H1 (cell line): ENCODE measurements around the gene ARAP2. TPM values are rescaled to one million over a fixed set of nuclear protein-coding genes. Genes with fewer than 3 reads are reported as not detected.

Experiments used
- CTCF ChIA-PET: fragments of 300-600 bp; sonication (Branson Sonifier 250); formaldehyde crosslinking; loops from one replicate; lab custom pipeline; 2021; ENCODE audit not compliant: partially characterized antibody; lab: Charles Lee
- POLR2A ChIA-PET: fragments of 300-600 bp; sonication (Branson Sonifier 250); formaldehyde crosslinking; loops from one replicate; lab custom pipeline; 2021; ENCODE audit warnings: inconsistent platforms; ENCODE audit not compliant: partially characterized antibody; lab: Charles Lee
- DNase-seq, 2 experiments: peaks; one replicate each; pipeline versions ENCODE4 v3.0.0 to v3.0.0-alpha.2; 2010 to 2022; ENCODE audit warnings: low spot score in 2 of 2, low read depth in 1 of 2, mixed read lengths in 1 of 2
- FAIRE-seq: peaks from 2 replicates; lab custom pipeline; 2011; peaks lifted over from hg19 to GRCh38; lab: Jason Lieb, UNC
- H2AFZ ChIP-seq: 2 replicates; pipeline ENCODE4 v1.8.1; 2012; ENCODE audit warnings: low read length, inconsistent platforms
- H2AK5ac ChIP-seq: 2 replicates; pipeline ENCODE4 v1.6.1; 2013; ENCODE audit warnings: low read depth, low read length
- H2BK120ac ChIP-seq: replicated peaks from 2 replicates; pipeline ENCODE3; 2013; ENCODE audit warnings: low read depth, low read length, inconsistent platforms
- H2BK12ac ChIP-seq: 2 replicates; pipeline ENCODE4 v1.6.1; 2013; ENCODE audit warnings: low read depth, low read length
- H2BK15ac ChIP-seq: 2 replicates; pipeline ENCODE4 v1.6.1; 2013; ENCODE audit warnings: low read length
- H2BK20ac ChIP-seq: 2 replicates; pipeline ENCODE4 v1.6.1; 2013; ENCODE audit warnings: low read length
- H2BK5ac ChIP-seq: 2 replicates; pipeline ENCODE4 v1.6.1; 2013; ENCODE audit warnings: low read depth, low read length
- H3K14ac ChIP-seq: 2 replicates; pipeline ENCODE4 v1.6.1; 2013; ENCODE audit warnings: inconsistent platforms; ENCODE audit not compliant: insufficient read length
- H3K18ac ChIP-seq: 2 replicates; pipeline ENCODE4 v1.6.1; 2013; ENCODE audit warnings: low read length; ENCODE audit errors: extremely low read depth
- H3K23ac ChIP-seq: 2 replicates; pipeline ENCODE4 v1.6.1; 2013; ENCODE audit warnings: inconsistent platforms; ENCODE audit not compliant: insufficient read length
- H3K23me2 ChIP-seq: 2 replicates; pipeline ENCODE4 v1.6.1; 2013; ENCODE audit warnings: low read depth, low read length
- H3K27ac ChIP-seq: 2 replicates; pipeline ENCODE4 v1.6.1; 2011; ENCODE audit warnings: low read depth, low read length, inconsistent platforms
- H3K27me3 ChIP-seq, 4 experiments: replicated peaks in 1 of 4; 1 replicate in 1 of 4; 2 replicates in 3 of 4; pipeline versions ENCODE4 v1.6.1 to v1.8.1; 2011 to 2013; ENCODE audit warnings: low read length in 3 of 4, mild to moderate bottlenecking in 3 of 4, inconsistent platforms in 2 of 4, mixed read lengths in 2 of 4, moderate library complexity in 1 of 4; ENCODE audit not compliant: control insufficient read depth in 3 of 4, insufficient read depth in 3 of 4; ENCODE audit errors: extremely low read depth in 1 of 4
- H3K36me3 ChIP-seq, 4 experiments: 2 replicates each; pipeline versions ENCODE4 v1.6.1 to v1.8.1; 2011 to 2013; ENCODE audit warnings: mild to moderate bottlenecking in 4 of 4, low read length in 3 of 4, moderate library complexity in 2 of 4, control low read depth in 1 of 4, inconsistent platforms in 1 of 4; ENCODE audit not compliant: insufficient read depth in 4 of 4, control insufficient read depth in 2 of 4
- H3K4ac ChIP-seq: replicated peaks from 2 replicates; pipeline ENCODE3; 2013; ENCODE audit warnings: low read length, low read depth, mixed read lengths, inconsistent platforms; ENCODE audit not compliant: insufficient read length
- H3K4me1 ChIP-seq, 4 experiments: replicated peaks in 1 of 4; 1 replicate in 1 of 4; 2 replicates in 3 of 4; pipeline versions ENCODE4 v1.6.1 to v1.8.1; 2011 to 2013; ENCODE audit warnings: low read length in 3 of 4, inconsistent platforms in 2 of 4, mixed read lengths in 1 of 4; ENCODE audit not compliant: insufficient read depth in 4 of 4, control insufficient read depth in 3 of 4
- H3K4me2 ChIP-seq, 2 experiments: 2 replicates each; pipeline versions ENCODE4 v1.6.1 to v1.8.1; 2011 to 2013; ENCODE audit warnings: low read depth in 2 of 2, low read length in 2 of 2, control low read depth in 1 of 2, inconsistent platforms in 1 of 2, mild to moderate bottlenecking in 1 of 2; ENCODE audit not compliant: insufficient read depth in 1 of 2
- H3K4me3 ChIP-seq, 4 experiments: fragments of 200-600, 300-600 bp in 1 of 4; sonication (generic), shearing (Covaris generic), sonication (Bioruptor Twin) in 1 of 4; 2 replicates each; pipeline versions ENCODE4 v1.5.1 to v1.8.1; 2011 to 2016; ENCODE audit warnings: low read length in 4 of 4, low read depth in 3 of 4, control low read depth in 2 of 4, inconsistent platforms in 2 of 4, mild to moderate bottlenecking in 2 of 4, mixed read lengths in 1 of 4, moderate library complexity in 1 of 4; ENCODE audit not compliant: insufficient read depth in 2 of 4; ENCODE audit errors: extremely low read depth in 1 of 4
- H3K56ac ChIP-seq: replicated peaks from 2 replicates; pipeline ENCODE3; 2013; ENCODE audit warnings: low read depth, mild to moderate bottlenecking, mixed read lengths, low read length, inconsistent platforms; ENCODE audit not compliant: insufficient read length
- H3K79me1 ChIP-seq: 2 replicates; pipeline ENCODE4 v1.6.1; 2013; ENCODE audit warnings: low read depth, low read length, control low read depth
- H3K79me2 ChIP-seq, 2 experiments: 2 replicates each; pipeline versions ENCODE4 v1.6.1 to v1.8.1; 2012 to 2013; ENCODE audit warnings: low read length in 2 of 2, mild to moderate bottlenecking in 2 of 2, inconsistent platforms in 1 of 2; ENCODE audit not compliant: insufficient read depth in 2 of 2, control insufficient read depth in 1 of 2
- H3K9ac ChIP-seq, 4 experiments: replicated peaks in 1 of 4; 1 replicate in 1 of 4; 2 replicates in 3 of 4; pipeline versions ENCODE4 v1.6.1 to v1.8.1; 2011 to 2013; ENCODE audit warnings: low read depth in 3 of 4, low read length in 3 of 4, control low read depth in 2 of 4, mild to moderate bottlenecking in 2 of 4, moderate library complexity in 2 of 4, inconsistent platforms in 1 of 4; ENCODE audit errors: extremely low read depth in 1 of 4
- H3K9me3 ChIP-seq, 2 experiments: 2 replicates each; pipeline versions ENCODE4 v1.6.1 to v1.8.1; 2012 to 2013; ENCODE audit warnings: mild to moderate bottlenecking in 2 of 2, moderate library complexity in 2 of 2, control low read depth in 1 of 2, inconsistent platforms in 1 of 2, low read depth in 1 of 2, low read length in 1 of 2, mixed read lengths in 1 of 2; ENCODE audit not compliant: insufficient read depth in 2 of 2
- H4K20me1 ChIP-seq, 2 experiments: replicated peaks in 1 of 2; 2 replicates each; pipeline versions ENCODE3 to v1.8.1; 2011 to 2013; ENCODE audit warnings: inconsistent platforms in 2 of 2, low read length in 2 of 2, mild to moderate bottlenecking in 1 of 2; ENCODE audit not compliant: insufficient read depth in 2 of 2, control insufficient read depth in 1 of 2
- H4K5ac ChIP-seq: 2 replicates; pipeline ENCODE4 v1.6.1; 2013; ENCODE audit warnings: low read length, low read depth, mixed read lengths, inconsistent platforms; ENCODE audit not compliant: insufficient read length
- H4K8ac ChIP-seq: 2 replicates; pipeline ENCODE4 v1.8.0; 2013; ENCODE audit warnings: mild to moderate bottlenecking, moderate library complexity, low read length, inconsistent platforms; ENCODE audit not compliant: insufficient read depth; ENCODE audit errors: extremely low read depth
- H4K91ac ChIP-seq: replicated peaks from 2 replicates; pipeline ENCODE3; 2013; ENCODE audit warnings: low read length, mixed read lengths, inconsistent platforms; ENCODE audit not compliant: insufficient read length
- GABPA ChIP-seq: IDR thresholded peaks from 2 replicates; pipeline ENCODE4 v1.6.1; 2011; ENCODE audit warnings: mild to moderate bottlenecking, low read length, moderate library complexity, borderline replicate concordance; ENCODE audit not compliant: insufficient read depth
- GTF2F1 ChIP-seq: IDR thresholded peaks from 2 replicates; pipeline ENCODE4 v1.6.1; 2012; ENCODE audit warnings: low read depth, low read length, improper control_type of control experiment, borderline replicate concordance
- NANOG ChIP-seq: IDR thresholded peaks from 2 replicates; pipeline ENCODE4 v1.6.1; 2011; ENCODE audit warnings: low read length, low read depth, mild to moderate bottlenecking, inconsistent platforms; ENCODE audit not compliant: insufficient read depth, poor library complexity, severe bottlenecking
- PHF8 ChIP-seq: fragments of 200-600 bp; sonication (generic); conservative IDR thresholded peaks from 2 replicates; pipeline ENCODE4 v1.7.1; 2012; ENCODE audit warnings: low read depth, mild to moderate bottlenecking, inconsistent platforms, low read length, moderate library complexity
- RAD21 ChIP-seq, 2 experiments: IDR thresholded peaks in 1 of 2; conservative IDR thresholded peaks in 1 of 2; 2 replicates each; pipeline ENCODE4 v1.6.1; 2011; ENCODE audit warnings: low read depth in 2 of 2, low read length in 2 of 2, improper control_type of control experiment in 1 of 2, inconsistent platforms in 1 of 2, mild to moderate bottlenecking in 1 of 2, moderate library complexity in 1 of 2
- RFX5 ChIP-seq: IDR thresholded peaks from 2 replicates; pipeline ENCODE4 v1.6.1; 2011; ENCODE audit warnings: low read depth, low read length, improper control_type of control experiment, borderline replicate concordance
- SP2 ChIP-seq: IDR thresholded peaks from 2 replicates; pipeline ENCODE4 v1.6.1; 2012; ENCODE audit warnings: mild to moderate bottlenecking, low read length, inconsistent platforms
- SP4 ChIP-seq: IDR thresholded peaks from 2 replicates; pipeline ENCODE4 v1.6.1; 2012; ENCODE audit warnings: low read length, inconsistent platforms
- SRF ChIP-seq: IDR thresholded peaks from 2 replicates; pipeline ENCODE4 v1.6.1; 2011; ENCODE audit warnings: mild to moderate bottlenecking, low read depth, low read length, moderate library complexity
- WGBS, 2 experiments: shearing (Covaris generic) in 1 of 2; methylation state at CpG; one replicate each; pipeline versions ENCODE4 v1.1.6 to v1.1.7; 2013 to 2015; ENCODE audit warnings: low lambda C conversion rate in 2 of 2, mixed read lengths in 2 of 2, inconsistent platforms in 1 of 2, low coverage in 1 of 2, missing lambda C conversion rate in 1 of 2; ENCODE audit not compliant: insufficient replicate concordance in 2 of 2, insufficient coverage in 1 of 2, insufficient read length in 1 of 2; ENCODE audit errors: extremely low coverage in 1 of 2, missing lambda C conversion rate in 1 of 2; 5-methylcytosine and 5-hydroxymethylcytosine counted together
- polyA plus RNA-seq, 7 experiments: library from polyadenylated mRNA; depleted of rRNA in 3 of 7; stranded (reverse) in 5 of 7; unstranded in 2 of 7; fragments of >200 nt in 5 of 7; fragments of 200-250 nt in 2 of 7; gene quantifications; 1 replicate in 5 of 7; 2 replicates in 1 of 7; 4 replicates in 1 of 7; pipeline versions ENCODE4 v1.2.1 to v1.2.3, GENCODE V29; 2011 to 2013; ENCODE audit warnings: missing spikeins in 2 of 7, mixed read lengths in 2 of 7
- total RNA-seq: library from RNA; stranded (reverse); fragmentation: NEBNext Ultra II Directional; extraction: Animal tissue kit (Norgen Biotek cat#: 25700); gene quantifications from 2 replicates; pipeline ENCODE4 v1.2.1, GENCODE V29; 2021
- TF ChIP-seq, protein P1 (sequence below): IDR thresholded peaks from 2 replicates; pipeline ENCODE4 v1.6.1; 2011; ENCODE audit warnings: low read length, improper control_type of control experiment

Gene ARAP2
- total and polyA plus RNA-seq, 2 of the 8 experiments (the other 6 are each of a cell fraction or from before 2014, with no cell fraction given) = 0.15 to 2.3 TPM

DNA sequence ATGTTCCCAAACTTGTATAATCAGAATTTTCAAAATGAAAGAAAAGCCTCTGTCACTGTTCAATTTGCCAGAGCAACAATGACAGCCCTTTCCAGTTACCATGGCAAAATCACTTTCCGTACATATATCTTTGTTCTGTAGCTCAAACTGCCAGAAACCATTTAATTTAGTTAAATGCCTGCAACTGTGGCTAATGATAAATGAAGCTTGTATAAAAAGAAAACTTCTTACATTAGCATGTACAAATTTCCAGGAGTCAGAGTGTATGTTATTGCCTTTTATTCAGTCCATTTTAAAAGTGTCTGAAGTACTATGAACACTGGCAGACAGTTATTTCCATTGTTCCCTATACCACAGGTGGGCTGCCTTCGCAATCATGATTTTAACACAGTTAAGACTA lies 30.3 kb downstream of the ARAP2 start:
- Histone ChIP-seq H3K4me1 (no peaks in the 10 kb centered on the region), H2AFZ (no peak overlapping the region), H3K18ac (no peak overlapping the region), H3K79me2 (no peaks in the 10 kb centered on the region), H3K27me3 (no peaks in the 10 kb centered on the region), H2BK20ac (no peak overlapping the region), H3K36me3 (no peaks in the 10 kb centered on the region), H3K23ac (no peak overlapping the region), H4K5ac (no peak overlapping the region), H3K14ac (no peak overlapping the region), H3K23me2 (no peaks in the 10 kb centered on the region), H2AK5ac (no peak overlapping the region), H3K79me1 (no peaks in the 10 kb centered on the region), H3K27ac (no peak overlapping the region), H4K8ac (no peak overlapping the region), H2BK12ac (no peak overlapping the region), H2BK120ac (no peak overlapping the region), H4K91ac (no peak overlapping the region), H3K9ac (no peak overlapping the region), H4K20me1 (no peaks in the 10 kb centered on the region), H3K56ac (no peak overlapping the region), H3K4me3 (no peak overlapping the region), H3K4me2 (no peak overlapping the region), H3K4ac (no peak overlapping the region), H2BK15ac (no peak overlapping the region), H3K9me3 (no peaks in the 10 kb centered on the region), H2BK5ac (no peak overlapping the region)
- 94% methylated on average over 2 of the region's 2 CpGs; no CpG with 5 or more reads in 1 of the 2 experiments for WGBS, 2 experiments
- CTCF ChIA-PET = no interaction called here
- TF ChIP-seq RFX5 (no peak), GABPA (no peak), SP4 (no peak), NANOG (no peak), GTF2F1 (no peak), SRF (no peak), SP2 (no peak), RAD21 (IDR thresholded peaks at IDR 0.05 in 1 of 2, conservative IDR thresholded peaks at IDR 0.05 in 1 of 2; ENCODE audit: low read depth in 2 of 2, low read length in 2 of 2) (no peak), PHF8 (no peak)
- TF ChIP-seq, protein P1, sequence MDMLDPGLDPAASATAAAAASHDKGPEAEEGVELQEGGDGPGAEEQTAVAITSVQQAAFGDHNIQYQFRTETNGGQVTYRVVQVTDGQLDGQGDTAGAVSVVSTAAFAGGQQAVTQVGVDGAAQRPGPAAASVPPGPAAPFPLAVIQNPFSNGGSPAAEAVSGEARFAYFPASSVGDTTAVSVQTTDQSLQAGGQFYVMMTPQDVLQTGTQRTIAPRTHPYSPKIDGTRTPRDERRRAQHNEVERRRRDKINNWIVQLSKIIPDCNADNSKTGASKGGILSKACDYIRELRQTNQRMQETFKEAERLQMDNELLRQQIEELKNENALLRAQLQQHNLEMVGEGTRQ = no peak
- DNase-seq = no peak
- POLR2A ChIA-PET = no interaction called here
- no peak for FAIRE-seq
